ENCODE data around the gene ZMYND8.
"Not testable (repeated sequence)": the region's sequence is repeated elsewhere in the genome, so short reads cannot be mapped to it uniquely, and the experiment has no call there.

The ZMYND8 gene

DNA sequence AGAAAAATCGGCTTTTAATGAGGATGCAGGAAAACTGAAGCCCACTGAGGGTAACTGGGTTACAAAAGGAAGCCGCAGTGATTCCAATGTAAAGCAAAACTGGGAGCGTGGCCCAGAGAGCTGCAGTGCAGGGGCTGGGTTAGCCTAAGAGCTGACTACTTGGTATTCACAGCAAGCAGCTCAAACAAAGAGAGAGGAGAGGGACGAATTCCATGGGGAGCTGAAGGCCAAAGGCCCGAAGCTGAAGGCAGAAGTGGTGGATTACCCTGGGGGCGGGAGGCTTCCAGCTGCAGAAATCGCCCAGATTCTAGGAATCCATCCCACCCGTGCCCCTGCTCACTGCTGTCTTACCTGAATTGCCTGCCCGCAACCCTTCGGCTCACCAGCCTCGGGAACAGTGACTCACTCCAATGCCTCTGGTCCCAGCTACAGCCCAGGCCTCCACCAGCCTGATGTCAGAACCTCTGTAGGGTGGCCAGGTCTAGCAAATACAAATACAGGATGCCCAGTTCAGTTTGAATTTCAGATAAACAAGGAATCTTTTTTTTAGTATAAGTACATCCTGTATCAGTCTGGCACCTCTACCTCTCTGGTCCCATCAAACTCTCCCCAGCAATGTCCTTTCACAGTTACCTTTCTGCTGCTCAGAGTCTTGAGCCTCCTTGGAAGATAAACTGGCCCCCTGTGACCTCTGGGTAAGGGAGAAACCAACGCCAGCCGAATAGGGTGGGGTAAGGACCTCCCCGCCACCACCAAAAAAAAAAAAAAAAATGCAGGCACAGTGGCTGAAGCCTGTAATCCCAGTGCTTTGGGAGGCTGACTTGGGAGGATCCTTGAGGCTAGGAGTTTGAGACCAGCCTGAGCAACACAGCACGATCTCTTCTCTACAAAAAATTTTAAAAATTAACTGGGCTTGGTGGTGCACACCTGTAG lies 14.6 kb upstream of the ZMYND8 start:
- no peak for DNase-seq

GRCh38 chr20:47370214-47370613 lies 13.7 kb upstream of the ZMYND8 start:
- DNase-seq, result no peak

GRCh38 chr20:47368301-47368700 lies 11.8 kb upstream of the ZMYND8 start:
- no peak for DNase-seq

DNA sequence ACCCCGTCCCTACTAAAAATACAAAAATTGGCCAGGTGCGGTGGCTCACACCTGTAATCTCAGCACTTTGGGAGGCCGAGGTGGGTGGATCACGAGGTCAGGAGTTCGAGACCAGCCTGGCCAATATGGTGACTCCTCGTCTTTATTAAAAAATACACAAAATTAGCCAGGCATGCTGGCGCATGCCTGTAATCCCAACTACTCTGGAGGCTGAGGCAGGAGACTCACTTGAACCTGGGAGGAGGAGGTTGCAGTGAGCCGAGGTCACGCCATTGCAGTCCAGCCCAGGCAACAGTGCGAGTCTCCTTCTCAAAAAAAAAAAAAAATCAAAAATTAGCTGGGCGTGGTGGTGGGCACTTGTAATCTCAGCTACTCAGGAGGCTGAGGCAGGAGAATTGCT lies 9.8 kb upstream of the ZMYND8 start:
- DNase-seq, result not testable (repeated sequence)

DNA sequence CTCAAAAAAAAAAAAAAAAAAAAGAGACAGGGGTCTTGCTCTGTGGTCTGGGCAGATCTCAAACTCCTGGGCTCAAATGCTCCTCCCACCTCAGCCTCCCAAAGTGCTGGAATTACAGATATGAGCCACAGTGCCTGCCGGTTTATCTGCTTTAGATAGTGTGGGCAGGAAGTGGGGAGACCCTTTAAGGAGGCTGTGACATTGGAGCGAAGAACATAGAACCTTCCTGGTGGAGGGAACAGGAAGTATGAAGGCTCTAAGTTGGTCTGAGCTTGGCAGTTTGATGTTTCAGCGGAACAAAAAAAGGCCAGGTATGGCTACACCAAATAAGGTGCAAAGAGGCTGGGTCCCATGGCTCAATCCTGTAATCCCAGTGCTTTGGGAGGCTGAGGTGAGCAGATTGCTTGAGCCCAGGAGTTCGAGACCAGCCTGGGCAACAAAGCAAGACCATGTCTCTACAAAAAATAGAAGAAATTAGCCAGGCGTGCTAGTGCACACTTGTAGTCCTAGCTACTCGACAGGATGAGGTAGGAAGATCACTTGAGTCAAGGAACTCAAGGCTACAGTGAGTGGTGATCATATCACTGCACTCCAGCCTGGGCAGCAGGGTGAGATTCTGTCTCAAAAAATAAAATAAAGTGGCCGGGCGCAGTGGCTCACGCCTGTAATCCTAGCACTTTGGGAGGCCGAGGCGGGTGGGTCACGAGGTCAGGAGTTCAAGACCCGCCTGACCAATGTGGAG lies 8.7 kb upstream of the ZMYND8 start:
- DNase-seq, result no peak

DNA sequence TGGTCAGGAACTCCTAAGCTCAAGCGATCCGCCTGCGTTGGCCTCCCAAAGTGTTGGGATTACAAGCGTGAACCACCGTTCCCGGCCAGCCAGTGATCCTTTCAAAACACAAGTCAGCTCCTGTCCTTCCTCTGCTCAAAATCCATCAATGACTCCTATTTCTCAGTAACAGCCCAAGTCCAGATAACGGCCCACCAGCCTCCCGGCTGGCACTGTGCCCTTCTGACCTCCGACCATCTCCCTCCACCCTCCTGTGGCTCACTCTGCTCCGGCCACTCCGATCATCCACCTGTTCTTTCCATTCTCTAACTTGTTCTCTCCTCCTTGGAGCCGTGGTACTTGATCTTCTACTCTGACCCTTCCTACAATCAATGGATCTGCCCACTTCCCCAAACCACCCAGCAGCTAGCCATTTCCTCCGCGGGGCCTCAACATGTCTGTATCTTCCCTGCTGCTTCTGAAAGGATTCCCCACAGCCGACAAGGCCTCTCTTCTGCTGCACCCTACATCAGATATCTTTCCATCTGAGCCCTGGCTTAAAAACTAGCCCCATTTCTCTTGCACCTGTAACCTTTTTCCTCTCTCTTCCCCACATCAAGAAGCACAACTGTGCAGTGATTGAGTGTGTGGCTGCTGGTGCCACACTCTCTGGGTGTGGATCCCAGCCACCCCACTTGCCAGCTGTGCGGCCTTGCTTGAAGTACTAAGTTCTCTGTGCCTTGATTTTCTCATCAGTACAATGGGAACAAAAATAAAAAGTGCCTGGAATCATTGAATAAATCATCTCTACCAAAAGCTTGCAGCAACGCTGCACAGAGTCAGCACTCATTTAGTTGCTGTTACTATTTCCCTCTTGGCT lies 6.1 kb upstream of the ZMYND8 start:
- no peak for DNase-seq

DNA sequence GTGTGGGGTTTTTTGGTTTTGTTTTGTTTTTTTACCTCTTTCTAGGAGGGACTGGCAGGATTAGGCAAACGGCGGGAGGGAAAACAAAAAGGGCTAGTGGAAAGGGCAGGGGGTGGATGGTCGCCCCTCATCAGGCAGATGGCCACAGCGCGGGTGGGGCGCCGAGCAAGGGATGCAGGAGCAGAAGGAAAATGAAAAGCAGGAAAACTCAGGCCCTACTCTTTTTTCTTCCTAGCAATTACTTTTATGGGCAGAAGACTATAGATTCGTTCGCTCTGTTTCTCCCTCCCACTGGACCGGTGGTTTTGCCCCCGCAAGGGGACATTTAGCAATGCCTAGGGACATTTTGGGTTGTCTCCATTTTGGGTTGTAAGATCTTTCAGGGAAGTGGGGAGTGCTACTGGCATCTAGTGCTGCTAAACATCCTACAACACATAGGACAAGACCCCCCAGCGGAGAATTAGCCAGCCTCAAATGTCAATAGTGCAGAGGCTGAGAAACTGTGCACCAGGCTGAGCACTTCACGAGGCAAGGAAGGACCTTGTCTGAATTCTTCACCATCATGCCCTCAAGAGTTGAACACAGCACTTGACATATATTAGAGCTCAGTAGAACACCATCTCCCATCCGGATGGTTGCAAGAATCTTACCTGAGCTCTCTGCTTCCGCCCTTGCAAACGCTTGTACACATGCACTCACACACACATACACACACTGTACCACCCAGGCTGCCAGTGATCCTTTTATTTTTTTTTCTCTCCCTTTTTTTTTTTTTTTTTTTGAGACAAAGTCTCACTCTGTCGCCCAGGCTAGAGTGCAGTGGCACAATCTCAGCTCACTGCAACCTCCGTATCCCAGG lies 4.8 kb upstream of the ZMYND8 start:
- no peak for DNase-seq

DNA sequence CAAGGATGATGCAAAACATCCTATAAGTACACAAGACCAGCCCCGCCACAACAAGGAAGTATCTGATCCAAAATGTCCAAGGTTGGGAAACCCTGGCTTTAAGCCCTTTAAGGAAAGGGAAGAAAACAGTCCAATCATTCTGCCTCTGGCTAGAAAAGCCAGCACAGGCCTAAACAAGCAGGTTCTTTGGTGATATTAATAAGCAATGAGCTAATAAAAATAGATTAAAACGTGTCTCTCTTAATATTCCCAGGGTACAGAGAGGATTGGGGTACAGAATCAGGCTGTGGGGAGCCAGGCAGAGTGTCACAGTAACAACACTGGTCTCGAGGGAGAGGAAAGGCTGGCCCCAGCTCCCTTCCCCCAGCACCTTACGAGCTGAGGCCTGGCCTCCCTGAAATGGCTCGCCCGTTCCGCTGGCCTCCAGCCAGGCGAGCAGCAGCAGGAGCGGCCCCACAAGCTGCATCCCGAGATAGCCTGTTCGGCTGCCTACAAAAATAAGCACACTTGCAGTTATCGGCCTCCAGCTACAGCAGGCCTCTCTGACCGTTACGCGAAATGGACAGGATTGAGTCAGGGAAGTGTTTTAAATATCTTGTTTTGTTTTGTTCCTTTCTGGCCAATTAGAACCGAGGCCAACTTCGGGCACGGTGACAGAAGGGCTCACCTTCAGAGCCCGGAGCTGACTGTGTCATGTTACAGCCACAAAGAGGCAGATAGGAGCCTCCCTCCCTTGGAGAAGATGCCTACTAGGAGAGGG lies 4.0 kb upstream of the ZMYND8 start:
- DNase-seq, result no peak

DNA sequence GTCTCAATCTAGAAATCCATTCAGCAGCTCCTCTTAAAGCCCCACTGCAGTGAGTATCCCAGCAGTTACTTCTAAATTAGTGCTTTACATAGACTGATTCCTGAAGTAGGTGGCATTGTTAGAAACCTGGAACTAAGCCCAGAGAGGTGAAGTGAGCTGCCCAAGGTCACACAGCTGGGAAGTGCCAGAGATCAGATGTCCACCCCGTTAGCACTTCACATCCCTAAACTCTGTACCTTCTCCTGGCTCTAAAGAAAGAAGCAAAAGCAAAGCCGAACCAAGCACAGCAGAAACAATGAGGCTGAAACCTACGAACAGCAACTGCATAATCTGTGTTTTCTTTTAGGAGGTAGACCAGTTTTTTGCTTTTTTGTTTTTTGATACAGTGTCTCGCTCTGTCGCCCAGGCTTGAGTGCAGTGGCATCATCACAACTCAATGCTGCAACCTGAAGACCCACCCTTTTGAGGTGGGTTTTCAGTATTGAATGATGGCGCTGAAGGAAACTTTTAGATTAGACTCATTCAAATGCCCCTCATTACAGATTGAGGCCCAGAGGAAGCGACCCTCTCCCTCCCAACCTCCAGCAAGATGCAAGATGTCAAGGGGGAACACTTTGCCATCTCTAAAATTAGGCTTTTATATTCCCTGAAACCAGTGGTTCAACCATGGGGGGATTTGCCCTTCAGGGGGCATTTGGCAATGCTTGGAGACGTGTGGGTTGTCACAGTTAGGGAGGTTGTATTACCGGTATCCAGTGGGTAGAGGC lies 3.2 kb upstream of the ZMYND8 start:
- DNase-seq, result no peak

GRCh38 chr20:47358672-47359529 lies 2.4 kb upstream of the ZMYND8 start:
- DNase-seq, result no peak

GRCh38 chr20:47358039-47358671 lies 1.7 kb upstream of the ZMYND8 start:
- no peak for DNase-seq

- no peak for DNase-seq
Observed at GRCh38 chr20:47357296-47358038, 968 bp upstream of the ZMYND8 start.

- no peak for DNase-seq
Observed at GRCh38 chr20:47356220-47356525, 326 bp downstream of the ZMYND8 start.

- no peak for DNase-seq
Observed at GRCh38 chr20:47355489-47356219, 845 bp downstream of the ZMYND8 start.

DNA sequence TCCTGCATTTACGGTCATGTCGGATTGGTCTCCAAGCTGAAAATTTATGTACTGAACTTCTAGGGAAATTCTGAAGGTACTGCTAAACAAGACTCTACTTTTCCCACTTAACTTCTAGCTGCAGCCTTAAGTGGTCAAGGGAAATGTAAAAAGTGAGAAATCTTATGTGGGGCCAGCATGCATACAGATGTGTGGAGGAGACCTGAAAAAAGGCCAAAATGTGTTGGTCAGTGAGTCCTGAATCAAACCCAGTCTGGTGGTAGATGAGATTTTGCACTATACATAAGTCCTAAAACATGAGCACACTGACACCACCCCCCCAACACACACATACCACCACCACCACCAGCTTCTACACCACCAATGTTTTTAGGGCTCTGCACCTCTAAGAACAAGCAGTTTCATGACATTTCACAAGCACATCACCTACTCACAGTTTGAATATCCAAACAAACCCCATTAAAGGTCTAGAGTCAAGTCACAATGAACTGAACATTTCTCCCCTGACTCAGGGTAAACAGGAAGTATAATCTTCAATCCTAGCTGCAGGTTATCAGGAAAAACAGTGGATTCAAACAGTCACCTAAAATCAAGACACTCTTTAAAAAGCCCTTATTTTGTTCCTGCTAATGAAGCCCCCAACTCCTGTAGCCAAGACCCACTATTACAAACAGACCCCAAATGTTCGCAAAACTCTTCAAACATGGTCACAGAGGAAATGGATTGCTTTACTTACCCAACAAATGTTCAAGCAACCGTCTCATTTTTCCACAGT lies 1.6 kb downstream of the ZMYND8 start:
- no peak for DNase-seq

DNA sequence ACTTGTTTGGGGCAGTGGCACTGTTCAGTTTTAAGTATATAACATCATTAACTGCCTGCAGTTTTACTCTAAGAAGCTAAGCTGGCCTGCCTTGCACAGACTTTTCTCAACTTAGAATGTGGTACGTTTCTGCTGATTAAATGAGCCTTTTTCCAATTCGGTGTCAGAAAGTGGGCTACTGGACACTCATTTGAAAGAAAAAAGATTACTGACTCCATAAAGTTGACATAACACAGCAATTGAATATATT lies 2.1 kb downstream of the ZMYND8 start:
- DNase-seq, result no peak
